ENCODE data around the gene GABBR2.

DNA sequence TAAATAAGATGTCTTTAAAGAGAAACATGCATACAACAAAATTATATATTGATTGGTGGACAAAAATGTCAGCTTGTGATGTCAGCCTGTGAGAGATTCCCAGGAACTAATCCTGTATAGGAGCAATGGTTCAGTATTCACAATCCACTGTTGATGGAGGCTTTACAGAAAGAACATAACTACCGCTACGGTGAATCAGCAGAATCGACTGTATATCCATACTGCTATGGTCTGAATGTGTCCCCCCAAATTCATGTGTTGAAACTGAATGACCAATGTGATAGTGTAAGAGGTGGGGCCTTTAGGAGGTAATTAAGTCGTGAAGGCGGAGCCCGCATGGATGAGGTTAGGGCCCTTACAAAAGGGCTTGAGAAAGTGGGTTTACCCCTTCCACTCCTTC is 412.9 kb downstream of the GABBR2 start:
- TF ChIP-seq, protein P1, sequence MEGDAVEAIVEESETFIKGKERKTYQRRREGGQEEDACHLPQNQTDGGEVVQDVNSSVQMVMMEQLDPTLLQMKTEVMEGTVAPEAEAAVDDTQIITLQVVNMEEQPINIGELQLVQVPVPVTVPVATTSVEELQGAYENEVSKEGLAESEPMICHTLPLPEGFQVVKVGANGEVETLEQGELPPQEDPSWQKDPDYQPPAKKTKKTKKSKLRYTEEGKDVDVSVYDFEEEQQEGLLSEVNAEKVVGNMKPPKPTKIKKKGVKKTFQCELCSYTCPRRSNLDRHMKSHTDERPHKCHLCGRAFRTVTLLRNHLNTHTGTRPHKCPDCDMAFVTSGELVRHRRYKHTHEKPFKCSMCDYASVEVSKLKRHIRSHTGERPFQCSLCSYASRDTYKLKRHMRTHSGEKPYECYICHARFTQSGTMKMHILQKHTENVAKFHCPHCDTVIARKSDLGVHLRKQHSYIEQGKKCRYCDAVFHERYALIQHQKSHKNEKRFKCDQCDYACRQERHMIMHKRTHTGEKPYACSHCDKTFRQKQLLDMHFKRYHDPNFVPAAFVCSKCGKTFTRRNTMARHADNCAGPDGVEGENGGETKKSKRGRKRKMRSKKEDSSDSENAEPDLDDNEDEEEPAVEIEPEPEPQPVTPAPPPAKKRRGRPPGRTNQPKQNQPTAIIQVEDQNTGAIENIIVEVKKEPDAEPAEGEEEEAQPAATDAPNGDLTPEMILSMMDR (IDR thresholded peaks at IDR 0.05), result no peak
- TF ChIP-seq POLR2A (IDR thresholded peaks at IDR 0.05), result no peak

Measured in right lobe of liver (tissue), 4 donors.